CD4-positive, CD25-positive, alpha-beta regulatory T cell (primary cell): ENCODE results near the gene ETV6. TPM values are rescaled to one million over a fixed set of nuclear protein-coding genes. Genes with fewer than 3 reads are reported as not detected.

Experiments used
- ATAC-seq, 2 donors: fragments of 150-1000 bp; cut with Tn5 transposase; one replicate each; pipeline ENCODE4 v1.10.0; 2021; ENCODE audit warnings: low read depth in 2 of 2, moderate number of reproducible peaks in 2 of 2, moderate library complexity in 1 of 2
- DNase-seq, 3 donors: peaks; one replicate each; pipeline versions ENCODE4 v3.0.0 to v3.0.0-alpha.2; 2012 to 2022; ENCODE audit warnings: mixed read lengths in 1 of 3
- H3K27ac ChIP-seq: one replicate; pipeline ENCODE4 v1.7.0; 2013; ENCODE audit warnings: mild to moderate bottlenecking, low read length; ENCODE audit not compliant: insufficient read depth, poor library complexity, severe bottlenecking
- H3K27me3 ChIP-seq: one replicate; pipeline ENCODE4 v1.7.0; 2013; ENCODE audit warnings: low read length; ENCODE audit not compliant: control insufficient read depth, insufficient read depth
- H3K36me3 ChIP-seq: one replicate; pipeline ENCODE4 v1.7.0; 2013; ENCODE audit warnings: mild to moderate bottlenecking, low read length, moderate library complexity; ENCODE audit not compliant: control insufficient read depth, insufficient read depth
- H3K4me1 ChIP-seq: 2 replicates; pipeline ENCODE4 v1.7.0; 2013; ENCODE audit warnings: mild to moderate bottlenecking, low read length; ENCODE audit not compliant: insufficient read depth, control insufficient read depth, poor library complexity, severe bottlenecking
- H3K4me3 ChIP-seq: one replicate; pipeline ENCODE4 v1.7.0; 2013; ENCODE audit warnings: low read depth, mild to moderate bottlenecking, low read length, moderate library complexity
- H3K9me3 ChIP-seq, 2 experiments: 1 replicate in 1 of 2; 2 replicates in 1 of 2; pipeline ENCODE4 v1.7.0; 2013; ENCODE audit warnings: low read length in 2 of 2, mild to moderate bottlenecking in 1 of 2, moderate library complexity in 1 of 2; ENCODE audit not compliant: control insufficient read depth in 2 of 2
- H3K27ac Mint-ChIP-seq, 3 donors: one replicate each; pipeline ENCODE4 v1.8.0; 2020 to 2022; ENCODE audit warnings: mild to moderate bottlenecking in 3 of 3, mixed read lengths in 3 of 3, moderate library complexity in 2 of 3
- H3K27me3 Mint-ChIP-seq: one replicate; pipeline ENCODE4 v1.8.0; 2022; ENCODE audit warnings: mild to moderate bottlenecking, mixed read lengths
- H3K36me3 Mint-ChIP-seq: one replicate; pipeline ENCODE4 v1.8.0; 2020; ENCODE audit warnings: mixed read lengths
- H3K4me1 Mint-ChIP-seq, 4 donors: one replicate each; pipeline ENCODE4 v1.8.0; 2020 to 2022; ENCODE audit warnings: mixed read lengths in 4 of 4, mild to moderate bottlenecking in 1 of 4
- H3K4me3 Mint-ChIP-seq, 4 donors: one replicate each; pipeline ENCODE4 v1.8.0; 2020 to 2022; ENCODE audit warnings: mild to moderate bottlenecking in 4 of 4, mixed read lengths in 4 of 4, moderate library complexity in 3 of 4
- H3K9me3 Mint-ChIP-seq, 7 donors: one replicate each; pipeline ENCODE4 v1.8.0; 2020 to 2022; ENCODE audit warnings: mixed read lengths in 7 of 7, mild to moderate bottlenecking in 3 of 7, moderate library complexity in 2 of 7
- polyA plus RNA-seq, 4 donors: library from polyadenylated mRNA; unstranded; fragments of 300-500 nt; fragmentation: Illumina TruSeq; gene quantifications; one replicate each; pipeline ENCODE4 v1.2.3, GENCODE V29; 2021
- total RNA-seq: library from RNA; stranded (reverse); gene quantifications from one replicate; pipeline ENCODE4 v1.2.3, GENCODE V29; 2022

The ETV6 gene
- total and polyA plus RNA-seq, 5 donors from 2014 or later = 2.5 to 62.5 (median 4.1) TPM

DNA sequence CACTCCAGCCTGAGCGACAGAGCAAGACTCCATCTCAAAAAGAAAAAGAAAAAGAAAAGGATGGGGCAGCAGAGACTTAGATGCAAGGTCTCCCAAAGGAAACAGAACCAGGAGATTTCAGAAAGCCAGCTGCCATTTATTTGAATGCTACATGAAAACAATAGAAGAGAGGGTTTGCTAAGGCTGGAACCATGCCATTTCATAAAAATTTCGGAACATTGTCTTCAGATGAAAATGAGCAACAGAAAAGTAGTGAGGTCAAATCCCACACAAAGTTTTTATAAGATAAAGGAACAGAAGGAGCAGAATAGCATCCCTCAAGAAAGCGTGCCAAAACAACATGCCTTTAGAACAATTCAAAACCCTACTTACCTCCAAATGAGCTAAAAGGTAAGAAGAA, 175.3 kb downstream of the ETV6 start:
- Mint-ChIP-seq H3K36me3 (peaks cover 8% of the 10 kb centered on the region), H3K27me3 (no peaks in the 10 kb centered on the region), H3K4me1 (peaks cover 10 to 32% (median 18%) of the 10 kb centered on the region in 4 donors), H3K27ac (no peak overlapping the region), H3K9me3 (peaks cover 0 to 2% (median 0%) of the 10 kb centered on the region in 7 donors), H3K4me3 (no peak overlapping the region)
- H3K27ac ChIP-seq = no peak overlapping the region
- H3K9me3 ChIP-seq = no peaks in the 10 kb centered on the region
- ATAC-seq (no peak), DNase-seq (no peak)
- H3K36me3 ChIP-seq = peaks cover 5% of the 10 kb centered on the region
- no peaks in the 10 kb centered on the region for H3K27me3 ChIP-seq
- H3K4me3 ChIP-seq = no peak overlapping the region
- peaks cover 7% of the 10 kb centered on the region for H3K4me1 ChIP-seq

DNA sequence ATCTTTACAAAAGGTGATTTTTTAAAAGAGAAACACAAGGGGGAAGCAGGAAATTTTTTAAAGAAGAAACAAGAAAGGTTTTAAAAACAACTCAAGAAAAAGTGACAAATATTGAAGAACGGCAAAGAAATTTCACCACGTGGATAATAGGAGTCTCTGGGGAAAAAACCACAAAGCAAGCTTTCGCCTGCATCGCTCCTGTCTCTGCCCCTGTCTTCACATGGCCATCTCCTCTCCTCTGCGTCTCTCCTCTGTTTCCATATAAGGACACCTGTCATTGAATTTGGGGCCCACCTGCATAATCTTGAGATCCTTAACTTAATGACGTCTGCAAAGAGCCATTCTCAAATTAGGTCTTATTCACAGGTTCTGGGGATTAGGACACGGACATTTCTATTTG, 175.8 kb downstream of the ETV6 start:
- Histone ChIP-seq H3K9me3 (no peaks in the 10 kb centered on the region), H3K27me3 (no peaks in the 10 kb centered on the region), H3K27ac (no peak overlapping the region), H3K36me3 (peaks cover 5% of the 10 kb centered on the region), H3K4me1 (peaks cover 7% of the 10 kb centered on the region), H3K4me3 (no peak overlapping the region)
- H3K36me3 Mint-ChIP-seq = peaks cover 8% of the 10 kb centered on the region
- peaks cover 0 to 2% (median 0%) of the 10 kb centered on the region in 7 donors for H3K9me3 Mint-ChIP-seq
- DNase-seq (no peak), ATAC-seq (no peak)
- no peak overlapping the region for H3K4me3 Mint-ChIP-seq
- H3K4me1 Mint-ChIP-seq = peaks cover 10 to 32% (median 18%) of the 10 kb centered on the region in 4 donors
- H3K27ac Mint-ChIP-seq = peak overlapping the region in 2 of 3 donors; percentile 13 to 51
- no peaks in the 10 kb centered on the region for H3K27me3 Mint-ChIP-seq

DNA sequence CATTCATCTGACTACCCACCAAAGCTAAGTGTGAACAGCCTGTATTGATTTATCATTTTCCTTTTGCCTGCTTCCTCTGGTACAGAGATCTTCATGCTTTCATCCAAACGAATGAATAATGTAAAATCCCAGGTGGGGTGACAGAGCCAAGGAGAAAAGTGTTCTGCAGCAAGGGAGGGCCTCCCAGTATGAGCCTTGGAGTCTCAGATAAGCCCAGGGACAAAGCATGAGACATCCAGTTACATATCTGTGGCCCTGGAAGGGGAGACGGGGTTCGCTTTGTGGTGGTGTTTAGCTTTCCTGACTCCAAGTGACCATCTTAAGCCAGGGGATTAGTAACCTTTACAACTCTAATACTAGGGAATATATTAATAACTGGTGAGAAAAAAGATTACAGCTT, 177.1 kb downstream of the ETV6 start:
- Histone ChIP-seq H3K27me3 (no peaks in the 10 kb centered on the region), H3K27ac (no peak overlapping the region), H3K4me1 (peaks cover 6% of the 10 kb centered on the region), H3K4me3 (no peak overlapping the region), H3K36me3 (peaks cover 5% of the 10 kb centered on the region), H3K9me3 (no peaks in the 10 kb centered on the region)
- no peak overlapping the region for H3K4me3 Mint-ChIP-seq
- ATAC-seq (no peak), DNase-seq (no peak)
- H3K27ac Mint-ChIP-seq = no peak overlapping the region
- H3K27me3 Mint-ChIP-seq = no peaks in the 10 kb centered on the region
- H3K4me1 Mint-ChIP-seq = peaks cover 10 to 29% (median 16%) of the 10 kb centered on the region in 4 donors
- peaks cover 8% of the 10 kb centered on the region for H3K36me3 Mint-ChIP-seq
- H3K9me3 Mint-ChIP-seq = peaks cover 0 to 2% (median 0%) of the 10 kb centered on the region in 7 donors

DNA sequence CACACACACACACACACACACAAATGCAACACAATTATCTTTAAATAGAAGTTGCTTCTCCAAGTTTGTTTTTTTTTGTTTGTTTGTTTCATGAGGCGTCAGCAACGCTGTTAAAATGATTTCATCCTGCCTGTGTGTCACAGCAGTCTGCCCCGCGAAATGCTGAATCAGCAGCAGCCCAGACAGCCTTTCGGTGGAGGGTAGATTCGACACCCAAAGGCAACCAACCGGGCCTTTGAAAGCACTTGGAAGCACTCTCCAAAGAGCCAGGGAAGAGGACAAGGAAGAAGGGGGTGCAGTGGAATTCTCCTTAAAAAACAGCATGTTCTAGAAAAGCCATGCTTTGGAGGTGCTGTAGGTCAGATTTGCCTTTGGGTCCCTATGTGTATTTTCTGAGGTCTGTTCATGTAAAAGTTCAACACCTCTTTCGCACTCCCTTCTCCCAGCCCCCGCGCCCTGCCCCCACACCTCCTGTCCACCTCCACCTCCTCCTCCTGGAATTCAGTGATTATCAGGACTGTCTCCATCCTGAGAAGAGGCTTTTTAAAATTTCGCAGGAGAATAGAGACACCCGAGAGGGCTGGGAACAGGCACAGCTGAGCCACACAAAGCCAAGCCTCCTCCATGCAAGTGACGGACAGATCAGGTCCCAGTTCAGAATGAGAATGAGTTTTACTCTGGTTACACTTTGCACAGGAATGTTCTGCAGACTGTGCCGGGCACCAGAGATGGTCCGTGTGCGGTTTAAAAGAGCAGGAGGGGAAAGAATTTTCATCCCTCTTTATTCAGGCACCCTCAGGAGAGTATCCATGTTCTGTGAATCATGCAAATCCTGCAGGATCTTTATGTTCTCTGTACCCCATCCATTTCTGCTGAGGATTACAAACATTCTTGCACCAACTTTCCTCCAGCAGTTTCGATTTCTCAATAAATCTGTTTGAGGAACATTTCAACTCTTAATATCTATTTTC, 177.9 kb downstream of the ETV6 start:
- no peak overlapping the region for H3K4me3 Mint-ChIP-seq
- H3K27ac ChIP-seq = no peak overlapping the region
- DNase-seq = no peak

DNA sequence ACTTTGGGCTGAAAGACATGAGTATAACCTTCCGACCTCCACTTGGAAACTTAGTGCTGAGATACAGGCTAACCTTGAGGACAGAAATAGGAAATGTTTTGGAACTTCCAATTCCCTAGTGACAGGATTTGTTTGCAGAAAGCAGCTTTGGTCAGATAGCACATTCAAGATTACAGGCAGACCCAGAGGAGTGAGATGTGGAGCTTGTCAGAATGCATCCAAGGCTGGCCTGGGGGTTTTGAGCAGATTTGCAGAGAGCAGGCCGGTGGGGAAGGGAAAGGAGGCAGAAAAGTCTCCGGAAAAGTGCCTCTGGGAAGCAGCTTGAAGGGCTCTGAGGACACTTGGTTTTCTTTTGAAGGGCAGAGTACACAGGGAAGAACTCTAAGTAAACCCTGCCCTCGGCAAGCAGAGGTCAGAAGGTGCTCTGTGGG, 180.3 kb downstream of the ETV6 start:
- ATAC-seq = no peak
- H3K27ac ChIP-seq = no peak overlapping the region
- no peak for DNase-seq
- H3K27me3 ChIP-seq = no peaks in the 10 kb centered on the region
- H3K4me3 ChIP-seq = no peak overlapping the region
- H3K9me3 ChIP-seq = no peaks in the 10 kb centered on the region
- H3K36me3 Mint-ChIP-seq = peaks cover 14% of the 10 kb centered on the region
- no peaks in the 10 kb centered on the region for H3K9me3 Mint-ChIP-seq
- H3K4me3 Mint-ChIP-seq = no peak overlapping the region
- H3K4me1 ChIP-seq = no peaks in the 10 kb centered on the region
- H3K27me3 Mint-ChIP-seq = no peaks in the 10 kb centered on the region
- H3K4me1 Mint-ChIP-seq = peaks cover 1 to 10% (median 5%) of the 10 kb centered on the region in 4 donors
- peaks cover 5% of the 10 kb centered on the region for H3K36me3 ChIP-seq
- no peak overlapping the region for H3K27ac Mint-ChIP-seq

More for the DNA sequence above, 177.9 kb downstream of the ETV6 start:
- Histone ChIP-seq H3K4me3 (no peak overlapping the region), H3K9me3 (no peaks in the 10 kb centered on the region), H3K4me1 (no peaks in the 10 kb centered on the region), H3K27me3 (no peaks in the 10 kb centered on the region), H3K36me3 (peaks cover 5% of the 10 kb centered on the region)
- no peaks in the 10 kb centered on the region for H3K9me3 Mint-ChIP-seq
- peaks cover 2 to 21% (median 8%) of the 10 kb centered on the region in 4 donors for H3K4me1 Mint-ChIP-seq
- no peak overlapping the region for H3K27ac Mint-ChIP-seq
- H3K36me3 Mint-ChIP-seq = peaks cover 14% of the 10 kb centered on the region
- no peaks in the 10 kb centered on the region for H3K27me3 Mint-ChIP-seq
- ATAC-seq = no peak

DNA sequence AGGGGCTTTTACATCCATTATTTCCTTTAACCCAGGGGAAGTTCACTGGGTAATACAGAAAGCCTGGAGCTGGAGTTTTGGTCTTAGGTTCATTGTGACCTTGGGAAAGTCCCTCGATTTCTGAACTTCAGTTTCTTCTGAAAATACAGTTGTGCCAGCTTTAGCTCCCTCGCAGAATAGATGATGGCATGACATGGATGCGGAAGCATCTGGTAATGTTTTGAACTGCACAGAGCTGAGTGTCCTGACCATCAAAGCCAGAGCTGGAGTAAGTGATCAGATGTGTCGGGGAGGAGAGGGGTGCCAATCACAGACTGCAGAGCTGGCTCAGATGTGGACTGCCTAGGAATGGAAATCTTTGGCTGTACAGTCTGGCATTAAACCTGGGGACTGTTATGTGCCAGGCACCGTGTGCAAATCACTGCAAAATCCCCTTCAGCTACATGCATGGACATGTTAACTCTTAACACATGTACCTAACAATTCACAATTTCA, 180.9 kb downstream of the ETV6 start:
- Histone ChIP-seq H3K4me3 (no peak overlapping the region), H3K9me3 (no peaks in the 10 kb centered on the region), H3K36me3 (peaks cover 5% of the 10 kb centered on the region), H3K4me1 (no peaks in the 10 kb centered on the region), H3K27ac (no peak overlapping the region), H3K27me3 (no peaks in the 10 kb centered on the region)
- H3K27ac Mint-ChIP-seq = no peak overlapping the region
- DNase-seq (no peak), ATAC-seq (no peak)
- peaks cover 10% of the 10 kb centered on the region for H3K36me3 Mint-ChIP-seq
- H3K4me1 Mint-ChIP-seq = peaks cover 0 to 14% (median 5%) of the 10 kb centered on the region in 4 donors
- no peaks in the 10 kb centered on the region for H3K27me3 Mint-ChIP-seq
- no peaks in the 10 kb centered on the region for H3K9me3 Mint-ChIP-seq
- no peak overlapping the region for H3K4me3 Mint-ChIP-seq

DNA sequence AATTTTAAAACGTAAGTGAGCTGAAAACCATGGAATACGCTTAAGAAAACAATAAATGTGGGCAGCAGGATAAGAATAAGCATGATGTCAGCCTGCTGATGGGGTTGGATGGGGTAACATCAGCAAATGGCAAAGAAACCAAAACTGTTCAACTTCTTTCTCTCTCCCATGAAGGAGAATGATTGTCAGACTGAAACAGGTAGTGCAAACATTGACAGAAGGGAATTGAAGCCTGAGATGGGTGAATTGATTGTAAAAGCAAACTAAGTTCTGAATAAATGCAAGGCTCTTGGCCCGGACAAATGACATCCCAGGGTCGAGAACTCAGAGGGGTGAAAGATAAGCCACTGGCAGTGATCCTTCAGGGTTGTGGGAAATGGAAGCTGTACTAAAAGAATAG, 182.6 kb downstream of the ETV6 start:
- no peak overlapping the region for H3K27ac ChIP-seq
- peaks cover 10% of the 10 kb centered on the region for H3K36me3 Mint-ChIP-seq
- H3K4me3 Mint-ChIP-seq = no peak overlapping the region
- no peaks in the 10 kb centered on the region for H3K9me3 Mint-ChIP-seq
- ATAC-seq (no peak), DNase-seq (no peak)
- H3K36me3 ChIP-seq = peaks cover 2% of the 10 kb centered on the region
- no peaks in the 10 kb centered on the region for H3K9me3 ChIP-seq
- no peaks in the 10 kb centered on the region for H3K4me1 ChIP-seq
- peaks cover 6 to 19% (median 10%) of the 10 kb centered on the region in 4 donors for H3K4me1 Mint-ChIP-seq
- H3K27me3 Mint-ChIP-seq = no peaks in the 10 kb centered on the region
- H3K4me3 ChIP-seq = no peak overlapping the region
- H3K27ac Mint-ChIP-seq = peak overlapping the region in 1 of 3 donors; percentile 16
- H3K27me3 ChIP-seq = no peaks in the 10 kb centered on the region
